Measurements from ENCODE around the gene FSTL4. TPM values are rescaled to one million over a fixed set of nuclear protein-coding genes. Genes with fewer than 3 reads are reported as not detected.
A peak's percentile ranks its signal among the peaks of the same experiment; 100 is the strongest.

Gene FSTL4
- total RNA-seq, 1 donor from 2014 or later, result not detected

DNA sequence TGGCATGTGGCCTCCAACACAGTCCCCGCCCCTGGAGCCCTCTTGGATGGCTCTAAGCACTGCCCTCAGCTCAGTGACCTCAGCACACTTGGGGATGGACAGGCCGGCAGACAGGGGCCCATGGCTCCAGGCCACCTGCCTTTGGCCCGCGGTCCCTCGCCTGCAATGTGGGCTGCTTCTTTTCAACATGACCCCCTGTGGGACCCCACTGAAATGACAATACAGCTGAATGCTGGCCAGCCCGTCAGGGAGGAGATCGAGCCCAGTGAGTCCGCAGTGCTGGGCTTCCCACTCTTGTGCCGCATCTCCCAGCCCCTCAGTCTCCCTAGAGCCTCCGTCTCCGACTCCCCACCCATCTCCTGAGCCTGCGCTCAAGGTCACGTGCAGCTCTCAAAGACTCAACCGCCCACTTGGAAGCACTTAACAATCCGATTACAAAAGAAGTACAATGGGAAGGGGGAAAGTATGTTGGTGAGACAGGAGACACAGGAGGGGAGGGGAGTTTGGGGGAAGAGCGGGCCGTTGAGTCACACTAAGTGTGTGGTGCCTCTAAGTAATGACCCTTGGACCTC lies 321.6 kb downstream of the FSTL4 start:
- no peak for DNase-seq
- Histone ChIP-seq H3K4me1 (peaks cover 8% of the 10 kb centered on the region), H3K27me3 (ENCODE audit: low read depth) (peaks cover 26% of the 10 kb centered on the region), H3K27ac (replicated peaks) (no peak overlapping the region), H3K36me3 (no peaks in the 10 kb centered on the region), H3K4me3 (no peak overlapping the region), H3K9me3 (replicated peaks) (no peaks in the 10 kb centered on the region)
- TF ChIP-seq, protein P1, sequence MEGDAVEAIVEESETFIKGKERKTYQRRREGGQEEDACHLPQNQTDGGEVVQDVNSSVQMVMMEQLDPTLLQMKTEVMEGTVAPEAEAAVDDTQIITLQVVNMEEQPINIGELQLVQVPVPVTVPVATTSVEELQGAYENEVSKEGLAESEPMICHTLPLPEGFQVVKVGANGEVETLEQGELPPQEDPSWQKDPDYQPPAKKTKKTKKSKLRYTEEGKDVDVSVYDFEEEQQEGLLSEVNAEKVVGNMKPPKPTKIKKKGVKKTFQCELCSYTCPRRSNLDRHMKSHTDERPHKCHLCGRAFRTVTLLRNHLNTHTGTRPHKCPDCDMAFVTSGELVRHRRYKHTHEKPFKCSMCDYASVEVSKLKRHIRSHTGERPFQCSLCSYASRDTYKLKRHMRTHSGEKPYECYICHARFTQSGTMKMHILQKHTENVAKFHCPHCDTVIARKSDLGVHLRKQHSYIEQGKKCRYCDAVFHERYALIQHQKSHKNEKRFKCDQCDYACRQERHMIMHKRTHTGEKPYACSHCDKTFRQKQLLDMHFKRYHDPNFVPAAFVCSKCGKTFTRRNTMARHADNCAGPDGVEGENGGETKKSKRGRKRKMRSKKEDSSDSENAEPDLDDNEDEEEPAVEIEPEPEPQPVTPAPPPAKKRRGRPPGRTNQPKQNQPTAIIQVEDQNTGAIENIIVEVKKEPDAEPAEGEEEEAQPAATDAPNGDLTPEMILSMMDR (IDR thresholded peaks at IDR 0.05; ENCODE audit: borderline replicate concordance), result no peak
- intact Hi-C loops (cut with micrococcal nuclease), result no loop called here

DNA sequence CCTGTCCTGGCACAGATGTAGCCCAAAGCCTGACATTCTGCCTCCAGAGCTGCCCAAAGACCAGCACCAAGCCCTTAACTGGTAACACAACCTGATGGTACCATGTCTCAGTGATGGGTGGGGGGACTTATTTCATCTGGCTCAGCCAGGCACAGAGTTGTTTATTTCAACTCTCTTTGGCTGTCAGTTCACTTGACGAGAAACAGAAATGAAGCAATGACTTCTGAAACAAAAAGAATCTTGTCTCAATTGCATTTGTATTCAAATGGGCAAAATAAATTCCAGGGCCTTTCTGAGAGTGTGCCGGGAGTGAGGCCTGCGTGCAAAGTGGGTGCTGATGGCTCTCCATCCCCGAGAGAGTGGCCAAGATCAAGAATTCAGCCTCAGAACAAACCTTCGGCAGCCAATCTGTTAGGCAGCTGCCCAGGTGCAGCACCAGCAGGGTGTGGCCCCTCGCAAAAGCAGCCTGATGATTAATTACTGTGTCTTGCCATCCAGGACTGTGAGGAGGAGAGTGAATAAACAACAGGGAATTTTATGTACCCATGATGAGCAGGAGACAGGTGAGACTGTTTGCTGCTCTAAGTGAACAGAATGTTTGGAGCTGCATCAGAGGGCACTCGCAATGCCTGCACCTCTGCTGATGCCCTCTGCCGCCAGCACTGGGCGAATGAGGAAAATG lies 322.5 kb downstream of the FSTL4 start:
- Histone ChIP-seq H3K4me1 (peaks cover 15% of the 10 kb centered on the region), H3K27me3 (ENCODE audit: low read depth) (peaks cover 17% of the 10 kb centered on the region), H3K9me3 (replicated peaks) (no peaks in the 10 kb centered on the region), H3K27ac (replicated peaks) (no peak overlapping the region), H3K36me3 (no peaks in the 10 kb centered on the region), H3K4me3 (no peak overlapping the region)
- DNase-seq, result no peak
- TF ChIP-seq, protein P1 (IDR thresholded peaks at IDR 0.05; ENCODE audit: borderline replicate concordance), result no peak
- intact Hi-C loops (cut with micrococcal nuclease), result no loop called here

DNA sequence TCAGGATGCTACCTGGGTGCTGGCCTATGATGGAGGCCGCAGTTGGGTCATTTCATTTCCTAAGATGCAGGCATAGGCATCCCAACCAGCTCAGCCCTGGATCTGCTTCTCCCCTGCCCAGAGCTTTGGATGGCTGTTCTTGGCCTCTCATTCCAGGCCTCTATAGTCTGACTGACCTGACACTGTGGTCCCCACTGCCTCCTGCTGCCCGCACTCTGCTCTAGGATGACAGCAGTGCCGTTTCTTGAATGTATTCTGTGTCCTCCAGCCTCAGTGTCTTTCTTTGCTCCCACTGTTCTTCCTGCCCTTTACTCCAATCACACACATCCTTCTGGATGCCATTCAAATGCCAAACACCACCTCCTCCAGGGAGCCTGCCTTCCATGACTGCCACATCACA lies 324.8 kb downstream of the FSTL4 start:
- H3K27ac ChIP-seq (replicated peaks), result no peak overlapping the region
- TF ChIP-seq, protein P1 (IDR thresholded peaks at IDR 0.05; ENCODE audit: borderline replicate concordance), result peak; percentile 38
- intact Hi-C loops (cut with micrococcal nuclease), result no loop called here
- H3K36me3 ChIP-seq, result no peaks in the 10 kb centered on the region
- peaks cover 15% of the 10 kb centered on the region for H3K4me1 ChIP-seq
- no peak overlapping the region for H3K4me3 ChIP-seq
- peaks cover 8% of the 10 kb centered on the region for H3K27me3 ChIP-seq (ENCODE audit: low read depth)
- DNase-seq, result no peak
- no peaks in the 10 kb centered on the region for H3K9me3 ChIP-seq (replicated peaks)

DNA sequence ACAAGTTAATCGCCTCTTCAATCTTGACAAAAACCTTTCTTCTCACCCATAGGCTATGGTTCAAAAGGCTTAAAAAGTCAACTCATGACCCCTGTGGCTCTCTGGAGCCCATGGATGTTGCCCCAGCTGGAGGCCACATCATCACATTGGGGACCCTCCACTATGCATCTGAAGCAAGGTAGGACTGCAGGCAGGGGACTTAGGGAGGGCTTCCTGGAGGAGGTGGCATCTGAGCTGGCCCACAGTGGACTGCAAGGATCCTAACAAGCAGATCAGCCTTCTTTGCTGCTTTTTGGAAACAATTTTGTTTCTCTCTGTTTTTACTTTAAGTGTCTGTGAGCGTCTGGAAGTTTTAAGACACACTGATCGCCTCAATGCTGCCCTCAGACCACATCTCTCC lies 325.9 kb downstream of the FSTL4 start:
- TF ChIP-seq, protein P1 (IDR thresholded peaks at IDR 0.05; ENCODE audit: borderline replicate concordance), result no peak
- Histone ChIP-seq H3K4me3 (no peak overlapping the region), H3K4me1 (peaks cover 15% of the 10 kb centered on the region), H3K36me3 (no peaks in the 10 kb centered on the region), H3K27me3 (ENCODE audit: low read depth) (no peaks in the 10 kb centered on the region), H3K9me3 (replicated peaks) (no peaks in the 10 kb centered on the region), H3K27ac (replicated peaks) (no peak overlapping the region)
- no peak for DNase-seq
- intact Hi-C loops (cut with micrococcal nuclease), result no loop called here

DNA sequence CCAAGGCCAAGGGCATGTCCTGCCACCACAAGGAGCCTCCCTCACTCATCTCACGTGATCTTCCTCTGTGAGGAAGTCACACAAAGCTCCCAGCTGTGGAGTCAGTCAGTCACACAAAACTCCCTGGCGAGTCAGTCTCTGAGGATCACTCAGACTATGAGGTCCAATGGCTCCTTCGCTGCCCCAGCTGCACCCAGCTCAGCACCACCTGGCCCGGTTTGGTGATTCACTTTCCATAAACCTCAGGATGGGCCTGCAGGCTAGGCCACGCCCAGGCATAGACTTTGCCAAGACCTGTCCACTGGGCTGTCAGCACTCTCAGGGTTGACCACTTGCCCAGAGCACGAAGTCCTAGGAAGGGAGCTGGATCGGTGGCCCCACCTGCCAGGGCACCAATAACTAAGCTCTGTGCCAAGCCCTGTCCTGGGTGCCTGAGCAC lies 326.7 kb downstream of the FSTL4 start:
- no peaks in the 10 kb centered on the region for H3K9me3 ChIP-seq (replicated peaks)
- peaks cover 15% of the 10 kb centered on the region for H3K4me1 ChIP-seq
- TF ChIP-seq, protein P1 (IDR thresholded peaks at IDR 0.05; ENCODE audit: borderline replicate concordance), result no peak
- peak; percentile 73 for DNase-seq
- H3K27ac ChIP-seq (replicated peaks), result peak overlapping the region; percentile 15
- intact Hi-C loops (cut with micrococcal nuclease), result no loop called here
- H3K27me3 ChIP-seq (ENCODE audit: low read depth), result no peaks in the 10 kb centered on the region
- H3K4me3 ChIP-seq, result no peak overlapping the region
- no peaks in the 10 kb centered on the region for H3K36me3 ChIP-seq
